Keratinocyte (primary cell): Measurements from ENCODE around the gene TWNK. TPM values are rescaled to one million over a fixed set of nuclear protein-coding genes. Genes with fewer than 3 reads are reported as not detected.

ENCODE experiments used
- DNase-seq: peaks from one replicate; pipeline ENCODE4 v3.0.0-alpha.2; 2011; ENCODE audit warnings: low read depth, missing footprints, low spot score
- FAIRE-seq: peaks from 2 replicates; lab custom pipeline; 2011; peaks lifted over from hg19 to GRCh38; lab: Jason Lieb, UNC
- H2AFZ ChIP-seq: 2 replicates; pipeline ENCODE4 v1.6.0; 2012; ENCODE audit warnings: low read length, control low read depth, inconsistent platforms; ENCODE audit not compliant: control insufficient read depth
- H3K27ac ChIP-seq: 2 replicates; pipeline ENCODE4 v1.5.1; 2011; ENCODE audit warnings: low read length; ENCODE audit not compliant: control insufficient read depth, insufficient read depth
- H3K27me3 ChIP-seq: 3 replicates; pipeline ENCODE4 v1.6.0; 2011; ENCODE audit warnings: low read length; ENCODE audit not compliant: control insufficient read depth, insufficient read depth; ENCODE audit errors: extremely low read depth
- H3K36me3 ChIP-seq, 2 experiments: 2 replicates in 1 of 2; 3 replicates in 1 of 2; pipeline ENCODE4 v1.5.1; 2011; ENCODE audit warnings: low read length in 2 of 2, mild to moderate bottlenecking in 1 of 2; ENCODE audit not compliant: control insufficient read depth in 2 of 2, insufficient read depth in 2 of 2; ENCODE audit errors: extremely low read depth in 1 of 2
- H3K4me1 ChIP-seq: 3 replicates; pipeline ENCODE4 v1.5.1; 2011; ENCODE audit warnings: low read length; ENCODE audit not compliant: control insufficient read depth, insufficient read depth; ENCODE audit errors: extremely low read depth
- H3K4me2 ChIP-seq: 3 replicates; pipeline ENCODE4 v1.6.0; 2011; ENCODE audit warnings: low read depth, low read length; ENCODE audit not compliant: control insufficient read depth, insufficient read depth; ENCODE audit errors: extremely low read depth
- H3K4me3 ChIP-seq, 3 experiments: fragments of 200-600 bp in 1 of 3; sonication (generic) in 1 of 3; 2 replicates in 2 of 3; 3 replicates in 1 of 3; pipeline ENCODE4 v1.5.1; 2011 to 2016; ENCODE audit warnings: low read length in 3 of 3, mild to moderate bottlenecking in 3 of 3, control low read depth in 2 of 3, inconsistent platforms in 1 of 3, low read depth in 1 of 3, mixed read lengths in 1 of 3, mixed run types in 1 of 3, moderate library complexity in 1 of 3; ENCODE audit not compliant: control insufficient read depth in 2 of 3, insufficient read depth in 2 of 3; ENCODE audit errors: extremely low read depth in 1 of 3
- H3K79me2 ChIP-seq: 2 replicates; pipeline ENCODE4 v1.6.0; 2012; ENCODE audit warnings: low read length; ENCODE audit not compliant: control insufficient read depth, insufficient read depth
- H3K9ac ChIP-seq: 3 replicates; pipeline ENCODE4 v1.6.0; 2011; ENCODE audit warnings: low read length; ENCODE audit not compliant: control insufficient read depth, insufficient read depth; ENCODE audit errors: extremely low read depth
- H3K9me1 ChIP-seq: 3 replicates; pipeline ENCODE4 v1.6.0; 2011; ENCODE audit warnings: low read length; ENCODE audit not compliant: control insufficient read depth, insufficient read depth; ENCODE audit errors: extremely low read depth
- H3K9me3 ChIP-seq: 2 replicates; pipeline ENCODE4 v1.5.1; 2012; ENCODE audit warnings: low read depth, low read length; ENCODE audit not compliant: control insufficient read depth
- H4K20me1 ChIP-seq: 3 replicates; pipeline ENCODE4 v1.6.0; 2011; ENCODE audit warnings: low read length; ENCODE audit not compliant: control insufficient read depth, insufficient read depth; ENCODE audit errors: extremely low read depth
- EZH2 ChIP-seq: IDR thresholded peaks from one replicate; pipeline ENCODE4 v1.6.1; 2012; ENCODE audit warnings: inconsistent platforms, mild to moderate bottlenecking, low read length, moderate library complexity
- dilution Hi-C: fragments of 300-500 bp; cut with MboI; formaldehyde crosslinking; loops from one replicate; pipeline ENCODE4 v1.7.0; 2020; ENCODE audit warnings: low sequenced_read_pairs; ENCODE audit not compliant: extremely low pct_ligation_motif_present
- polyA plus RNA-seq, 5 experiments: library from polyadenylated mRNA; depleted of rRNA in 3 of 5; stranded (reverse) in 3 of 5; stranded (forward) in 1 of 5; unstranded in 1 of 5; fragments of >200 nt; gene quantifications; 1 replicate in 1 of 5; 2 replicates in 3 of 5; 3 replicates in 1 of 5; pipeline versions ENCODE4 v1.2.1 to v1.2.3, GENCODE V29; 2011 to 2012; ENCODE audit warnings: missing spikeins in 2 of 5, low read depth in 1 of 5, low replicate concordance in 1 of 5
- TF ChIP-seq, protein P1 (sequence below), 3 experiments: IDR thresholded peaks in 1 of 3; conservative IDR thresholded peaks in 1 of 3; optimal IDR thresholded peaks in 1 of 3; 2 replicates in 2 of 3; 3 replicates in 1 of 3; pipeline versions ENCODE3 to v1.5.1; 2011; ENCODE audit warnings: low read length in 3 of 3, mild to moderate bottlenecking in 3 of 3, moderate library complexity in 2 of 3, control low read depth in 1 of 3, inconsistent platforms in 1 of 3; ENCODE audit not compliant: insufficient read depth in 2 of 3; ENCODE audit errors: extremely low read depth in 1 of 3

The TWNK gene
- polyA plus RNA-seq, 1 donor (not counting 4 experiments of a cell fraction or from before 2014, with no cell fraction given), result 12.9 TPM

DNA sequence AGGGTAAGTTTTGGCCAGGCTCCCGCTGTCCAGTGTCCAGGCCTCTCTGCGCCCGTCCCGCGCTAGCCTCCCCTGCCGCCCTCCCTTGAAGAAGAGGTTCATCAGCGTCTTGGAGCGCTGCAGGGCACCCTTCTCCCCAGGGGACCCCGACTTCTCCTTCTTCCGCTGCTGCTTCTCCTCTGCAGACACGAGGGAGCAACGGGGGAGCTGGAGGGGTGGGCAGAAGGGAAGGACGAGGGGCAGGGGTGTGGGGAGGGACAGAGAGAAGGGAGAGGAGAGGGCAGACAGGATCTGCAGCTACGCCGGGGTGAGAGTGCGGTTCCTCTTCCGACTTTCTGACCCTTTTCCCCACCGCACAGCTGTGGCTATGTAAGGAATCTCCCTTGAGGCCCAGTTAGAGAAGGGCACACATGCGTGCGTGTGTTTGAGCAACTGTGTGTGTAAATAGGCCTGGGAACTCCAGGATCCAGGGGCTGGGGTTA lies 30.8 kb downstream of the TWNK start:
- FAIRE-seq (no peak), DNase-seq (no peak)
- Histone ChIP-seq H3K9me3 (no peaks in the 10 kb centered on the region), H3K4me1 (peaks cover 15% of the 10 kb centered on the region), H3K27me3 (peaks cover 4% of the 10 kb centered on the region), H3K36me3 (no peaks in the 10 kb centered on the region), H4K20me1 (peaks cover 2% of the 10 kb centered on the region), H3K79me2 (no peaks in the 10 kb centered on the region), H3K27ac (no peak overlapping the region), H2AFZ (no peak overlapping the region), H3K9ac (no peak overlapping the region), H3K4me3 (no peak overlapping the region), H3K4me2 (no peak overlapping the region), H3K9me1 (no peaks in the 10 kb centered on the region)
- dilution Hi-C loops, result no loop called here
- TF ChIP-seq, protein P1, sequence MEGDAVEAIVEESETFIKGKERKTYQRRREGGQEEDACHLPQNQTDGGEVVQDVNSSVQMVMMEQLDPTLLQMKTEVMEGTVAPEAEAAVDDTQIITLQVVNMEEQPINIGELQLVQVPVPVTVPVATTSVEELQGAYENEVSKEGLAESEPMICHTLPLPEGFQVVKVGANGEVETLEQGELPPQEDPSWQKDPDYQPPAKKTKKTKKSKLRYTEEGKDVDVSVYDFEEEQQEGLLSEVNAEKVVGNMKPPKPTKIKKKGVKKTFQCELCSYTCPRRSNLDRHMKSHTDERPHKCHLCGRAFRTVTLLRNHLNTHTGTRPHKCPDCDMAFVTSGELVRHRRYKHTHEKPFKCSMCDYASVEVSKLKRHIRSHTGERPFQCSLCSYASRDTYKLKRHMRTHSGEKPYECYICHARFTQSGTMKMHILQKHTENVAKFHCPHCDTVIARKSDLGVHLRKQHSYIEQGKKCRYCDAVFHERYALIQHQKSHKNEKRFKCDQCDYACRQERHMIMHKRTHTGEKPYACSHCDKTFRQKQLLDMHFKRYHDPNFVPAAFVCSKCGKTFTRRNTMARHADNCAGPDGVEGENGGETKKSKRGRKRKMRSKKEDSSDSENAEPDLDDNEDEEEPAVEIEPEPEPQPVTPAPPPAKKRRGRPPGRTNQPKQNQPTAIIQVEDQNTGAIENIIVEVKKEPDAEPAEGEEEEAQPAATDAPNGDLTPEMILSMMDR (optimal IDR thresholded peaks at IDR 0.05 in 1 of 3, IDR thresholded peaks at IDR 0.05 in 1 of 3, conservative IDR thresholded peaks at IDR 0.05 in 1 of 3; ENCODE audit: extremely low read depth in 1 of 3, insufficient read depth in 2 of 3, low read length in 3 of 3), result no peak
- no peak for TF ChIP-seq EZH2

DNA sequence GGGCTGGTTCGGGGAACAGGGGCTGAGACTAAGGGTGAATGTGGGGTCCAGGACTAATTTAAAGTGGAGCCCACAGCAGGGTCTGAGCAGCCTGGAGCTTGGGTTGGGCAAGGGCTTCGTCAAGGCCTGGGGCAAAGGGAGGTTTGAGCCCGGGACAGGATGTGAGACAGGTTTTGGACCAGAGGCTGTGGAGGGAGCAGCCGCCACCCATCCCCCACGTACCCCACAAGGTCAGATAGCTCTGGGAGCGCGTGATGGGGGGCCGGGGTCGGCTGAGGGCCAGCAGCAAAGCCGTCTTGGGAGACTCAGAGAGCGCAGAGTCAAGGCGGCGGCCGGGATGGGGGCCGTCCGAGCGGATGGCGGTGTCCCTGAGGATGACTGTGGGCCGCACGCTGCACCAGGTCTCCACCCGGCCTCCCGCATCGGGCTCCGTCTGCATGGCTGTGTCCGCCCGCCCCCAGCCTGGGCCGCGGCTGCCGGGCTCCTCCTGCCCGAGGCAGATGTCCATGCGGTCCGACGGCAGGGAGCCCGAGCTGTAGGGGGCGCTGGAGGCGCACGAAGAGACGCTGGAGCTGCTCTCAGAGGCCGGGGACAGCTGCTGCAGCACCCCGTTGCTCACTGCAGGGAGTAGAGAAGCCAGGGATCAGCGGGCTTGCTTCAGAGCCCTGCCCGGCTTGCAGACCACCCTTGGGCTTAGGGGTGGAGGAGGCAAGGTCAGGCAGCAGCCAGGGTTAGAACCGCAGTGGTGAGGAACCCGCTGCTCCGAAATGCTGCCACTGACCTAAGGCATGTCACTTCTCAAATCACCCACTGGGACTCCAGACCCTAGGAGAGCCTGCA lies 31.5 kb downstream of the TWNK start:
- no peak overlapping the region for H3K4me3 ChIP-seq
- no peak overlapping the region for H3K9ac ChIP-seq
- peaks cover 9% of the 10 kb centered on the region for H3K4me1 ChIP-seq
- TF ChIP-seq, protein P1 (optimal IDR thresholded peaks at IDR 0.05 in 1 of 3, IDR thresholded peaks at IDR 0.05 in 1 of 3, conservative IDR thresholded peaks at IDR 0.05 in 1 of 3; ENCODE audit: extremely low read depth in 1 of 3, insufficient read depth in 2 of 3, low read length in 3 of 3), result peak; percentile 75 to 94 (median 83)
- no peak for TF ChIP-seq EZH2
- H3K27me3 ChIP-seq, result peaks cover 4% of the 10 kb centered on the region
- H3K9me3 ChIP-seq, result no peaks in the 10 kb centered on the region
- no peak overlapping the region for H3K27ac ChIP-seq
- dilution Hi-C loops, result no loop called here
- peaks cover 2% of the 10 kb centered on the region for H4K20me1 ChIP-seq
- no peaks in the 10 kb centered on the region for H3K79me2 ChIP-seq
- no peak for DNase-seq
- no peak overlapping the region for H3K4me2 ChIP-seq
- H3K9me1 ChIP-seq, result no peaks in the 10 kb centered on the region
- no peak overlapping the region for H2AFZ ChIP-seq
- no peak for FAIRE-seq
- H3K36me3 ChIP-seq, result no peaks in the 10 kb centered on the region
